ENCODE measurements around the gene CASP8. TPM values are rescaled to one million over a fixed set of nuclear protein-coding genes. Genes with fewer than 3 reads are reported as not detected.

CASP8 gene
- total and polyA plus RNA-seq, 9 of the 15 experiments (the other 6 are each of a cell fraction or from before 2014, with no cell fraction given), result 10.2 to 31.4 (median 19.4) TPM

DNA sequence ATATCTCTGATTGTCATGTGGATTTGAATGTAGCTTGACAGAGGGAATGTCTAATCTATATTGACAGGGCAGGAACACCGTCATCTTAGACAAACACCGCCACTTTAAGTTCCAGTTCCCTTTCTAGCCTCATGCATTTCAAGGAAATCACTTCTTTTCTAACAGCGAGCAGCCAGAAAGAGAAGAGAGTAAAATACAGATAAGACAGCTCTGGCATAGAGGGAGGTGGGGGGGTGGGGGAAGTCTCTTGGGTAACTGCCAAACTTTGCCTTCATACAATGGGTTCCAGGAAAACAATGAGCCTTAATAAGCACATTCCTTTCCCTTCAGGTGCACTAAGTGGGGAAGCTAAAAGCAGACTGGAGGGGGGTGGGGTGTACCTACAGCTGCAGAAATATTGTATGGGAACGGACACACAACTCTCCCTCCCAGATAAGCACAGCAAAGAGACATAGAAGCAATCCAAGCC lies 40.2 kb upstream of the CASP8 start (continued):
- TF ChIP-seq, protein P1, sequence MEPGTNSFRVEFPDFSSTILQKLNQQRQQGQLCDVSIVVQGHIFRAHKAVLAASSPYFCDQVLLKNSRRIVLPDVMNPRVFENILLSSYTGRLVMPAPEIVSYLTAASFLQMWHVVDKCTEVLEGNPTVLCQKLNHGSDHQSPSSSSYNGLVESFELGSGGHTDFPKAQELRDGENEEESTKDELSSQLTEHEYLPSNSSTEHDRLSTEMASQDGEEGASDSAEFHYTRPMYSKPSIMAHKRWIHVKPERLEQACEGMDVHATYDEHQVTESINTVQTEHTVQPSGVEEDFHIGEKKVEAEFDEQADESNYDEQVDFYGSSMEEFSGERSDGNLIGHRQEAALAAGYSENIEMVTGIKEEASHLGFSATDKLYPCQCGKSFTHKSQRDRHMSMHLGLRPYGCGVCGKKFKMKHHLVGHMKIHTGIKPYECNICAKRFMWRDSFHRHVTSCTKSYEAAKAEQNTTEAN (CRISPR knock-in tag; IDR thresholded peaks at IDR 0.05), result no peak
- TF ChIP-seq, protein P2, sequence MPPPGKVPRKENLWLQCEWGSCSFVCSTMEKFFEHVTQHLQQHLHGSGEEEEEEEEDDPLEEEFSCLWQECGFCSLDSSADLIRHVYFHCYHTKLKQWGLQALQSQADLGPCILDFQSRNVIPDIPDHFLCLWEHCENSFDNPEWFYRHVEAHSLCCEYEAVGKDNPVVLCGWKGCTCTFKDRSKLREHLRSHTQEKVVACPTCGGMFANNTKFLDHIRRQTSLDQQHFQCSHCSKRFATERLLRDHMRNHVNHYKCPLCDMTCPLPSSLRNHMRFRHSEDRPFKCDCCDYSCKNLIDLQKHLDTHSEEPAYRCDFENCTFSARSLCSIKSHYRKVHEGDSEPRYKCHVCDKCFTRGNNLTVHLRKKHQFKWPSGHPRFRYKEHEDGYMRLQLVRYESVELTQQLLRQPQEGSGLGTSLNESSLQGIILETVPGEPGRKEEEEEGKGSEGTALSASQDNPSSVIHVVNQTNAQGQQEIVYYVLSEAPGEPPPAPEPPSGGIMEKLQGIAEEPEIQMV (tag; conservative IDR thresholded peaks at IDR 0.05; ENCODE audit: low read depth), result no peak
- no peak for TF ChIP-seq BMI1 (IDR thresholded peaks at IDR 0.05; ENCODE audit: low read length)
- TF ChIP-seq SRSF3 (IDR thresholded peaks at IDR 0.05; ENCODE audit: insufficient read depth, low read length), result no peak
- TF ChIP-seq YY1 (IDR thresholded peaks at IDR 0.05; ENCODE audit: borderline replicate concordance in 1 of 3, control insufficient read depth in 1 of 3, extremely low read depth in 1 of 3, insufficient read depth in 3 of 3, insufficient read length in 1 of 3, insufficient replicate concordance in 2 of 3, low read depth in 1 of 3, low read length in 2 of 3), result no peak
- TF ChIP-seq CHD4 (IDR thresholded peaks at IDR 0.05; ENCODE audit: insufficient read depth, insufficient replicate concordance, low read depth, low read length, poor library complexity, severe bottlenecking), result no peak
- TF ChIP-seq ZSCAN29 (IDR thresholded peaks at IDR 0.05), result no peak
- TF ChIP-seq, protein P3, sequence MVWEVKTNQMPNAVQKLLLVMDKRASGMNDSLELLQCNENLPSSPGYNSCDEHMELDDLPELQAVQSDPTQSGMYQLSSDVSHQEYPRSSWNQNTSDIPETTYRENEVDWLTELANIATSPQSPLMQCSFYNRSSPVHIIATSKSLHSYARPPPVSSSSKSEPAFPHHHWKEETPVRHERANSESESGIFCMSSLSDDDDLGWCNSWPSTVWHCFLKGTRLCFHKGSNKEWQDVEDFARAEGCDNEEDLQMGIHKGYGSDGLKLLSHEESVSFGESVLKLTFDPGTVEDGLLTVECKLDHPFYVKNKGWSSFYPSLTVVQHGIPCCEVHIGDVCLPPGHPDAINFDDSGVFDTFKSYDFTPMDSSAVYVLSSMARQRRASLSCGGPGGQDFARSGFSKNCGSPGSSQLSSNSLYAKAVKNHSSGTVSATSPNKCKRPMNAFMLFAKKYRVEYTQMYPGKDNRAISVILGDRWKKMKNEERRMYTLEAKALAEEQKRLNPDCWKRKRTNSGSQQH (CRISPR knock-in tag; IDR thresholded peaks at IDR 0.05), result no peak
- peak; percentile 78 for TF ChIP-seq CBFA2T2 (conservative IDR thresholded peaks at IDR 0.05)
- TF ChIP-seq, protein P4, sequence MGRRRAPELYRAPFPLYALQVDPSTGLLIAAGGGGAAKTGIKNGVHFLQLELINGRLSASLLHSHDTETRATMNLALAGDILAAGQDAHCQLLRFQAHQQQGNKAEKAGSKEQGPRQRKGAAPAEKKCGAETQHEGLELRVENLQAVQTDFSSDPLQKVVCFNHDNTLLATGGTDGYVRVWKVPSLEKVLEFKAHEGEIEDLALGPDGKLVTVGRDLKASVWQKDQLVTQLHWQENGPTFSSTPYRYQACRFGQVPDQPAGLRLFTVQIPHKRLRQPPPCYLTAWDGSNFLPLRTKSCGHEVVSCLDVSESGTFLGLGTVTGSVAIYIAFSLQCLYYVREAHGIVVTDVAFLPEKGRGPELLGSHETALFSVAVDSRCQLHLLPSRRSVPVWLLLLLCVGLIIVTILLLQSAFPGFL (CRISPR knock-in tag; IDR thresholded peaks at IDR 0.05), result no peak
- TF ChIP-seq, protein P5, sequence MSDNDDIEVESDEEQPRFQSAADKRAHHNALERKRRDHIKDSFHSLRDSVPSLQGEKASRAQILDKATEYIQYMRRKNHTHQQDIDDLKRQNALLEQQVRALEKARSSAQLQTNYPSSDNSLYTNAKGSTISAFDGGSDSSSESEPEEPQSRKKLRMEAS (CRISPR knock-in tag; IDR thresholded peaks at IDR 0.05), result no peak
- TF ChIP-seq STAT5B (CRISPR knock-in tag; IDR thresholded peaks at IDR 0.05), result no peak
- no peak for TF ChIP-seq PHB2 (IDR thresholded peaks at IDR 0.05; ENCODE audit: low read depth)
- TF ChIP-seq ZNF41 (CRISPR knock-in tag; conservative IDR thresholded peaks at IDR 0.05), result no peak
- peak; percentile 25 for TF ChIP-seq DACH1 (IDR thresholded peaks at IDR 0.05; ENCODE audit: partially characterized antibody)
- peak; percentile 81 for TF ChIP-seq NCOR1 (IDR thresholded peaks at IDR 0.05)
- no peak for TF ChIP-seq PHF8 (IDR thresholded peaks at IDR 0.05; ENCODE audit: borderline replicate concordance, low read length)
- TF ChIP-seq RFX7 (CRISPR knock-in tag; IDR thresholded peaks at IDR 0.05), result no peak
- TF ChIP-seq SPI1 (IDR thresholded peaks at IDR 0.05; ENCODE audit: borderline replicate concordance, low read depth, low read length), result peak; percentile 78; the same call in 1 of the 2 replicates
- TF ChIP-seq KDM1A (IDR thresholded peaks at IDR 0.05), result peak; percentile 92
- TF ChIP-seq BRD9 (IDR thresholded peaks at IDR 0.05; ENCODE audit: low read depth, partially characterized antibody), result no peak
- TF ChIP-seq GATA2 (CRISPR knock-in tag; IDR thresholded peaks at IDR 0.05), result 0 out of 2 replicates have a peak, but pooled peaks have one; percentile 25
- no peak for TF ChIP-seq ZNF146 (CRISPR knock-in tag; IDR thresholded peaks at IDR 0.05; ENCODE audit: unreplicated experiment)
